Panc1 (cell line): ENCODE measurements around the gene UBASH3B. TPM values are rescaled to one million over a fixed set of nuclear protein-coding genes. Genes with fewer than 3 reads are reported as not detected.

Experiments
- ATAC-seq: fragments of 200-7000 bp; cut with Tn5 transposase; 2 replicates; pipeline ENCODE4 v1.9.1; 2020; ENCODE audit warnings: mild to moderate bottlenecking, moderate library complexity
- BruUV-seq: library from RNA; stranded (reverse); fragments of 400-500 nt; replicated peaks from 2 replicates; lab custom pipeline; 2021; lab: Mats Ljungman, UMichigan
- CTCF ChIA-PET: fragments of 300-600 bp; sonication (Branson Sonifier 250); formaldehyde crosslinking; loops from one replicate; lab custom pipeline; 2022; ENCODE audit warnings: antibody characterized with exemption; lab: Charles Lee
- POLR2A ChIA-PET: fragments of 300-600 bp; sonication (Branson Sonifier 250); formaldehyde crosslinking; loops from one replicate; lab custom pipeline; 2022; ENCODE audit warnings: antibody characterized with exemption; lab: Charles Lee
- DNase-seq: peaks from one replicate; pipeline ENCODE4 v3.0.0-alpha.2; 2010; ENCODE audit warnings: low read depth, low spot score
- H3K27ac ChIP-seq: 2 replicates; pipeline ENCODE4 v1.5.1; 2011; ENCODE audit warnings: mild to moderate bottlenecking, low read length, inconsistent platforms
- H3K27me3 ChIP-seq: fragments of 200-500 bp; sonication (Bioruptor generic); 2 replicates; pipeline ENCODE4 v1.6.0; 2014; ENCODE audit warnings: low read length, inconsistent platforms; ENCODE audit not compliant: control insufficient read depth, insufficient read depth
- H3K36me3 ChIP-seq: fragments of 200-500 bp; sonication (Bioruptor generic); 2 replicates; pipeline ENCODE4 v1.5.1; 2014; ENCODE audit warnings: inconsistent platforms, mild to moderate bottlenecking, low read length, moderate library complexity; ENCODE audit not compliant: control insufficient read depth, insufficient read depth
- H3K4me1 ChIP-seq: 2 replicates; pipeline ENCODE4 v1.5.1; 2011; ENCODE audit warnings: inconsistent platforms, mild to moderate bottlenecking, low read length, moderate library complexity; ENCODE audit not compliant: control insufficient read depth, insufficient read depth
- H3K4me3 ChIP-seq, 2 experiments: 2 replicates each; pipeline ENCODE4 v1.5.1; 2011 to 2012; ENCODE audit warnings: low read depth in 2 of 2, low read length in 2 of 2, mild to moderate bottlenecking in 2 of 2, inconsistent platforms in 1 of 2, moderate library complexity in 1 of 2
- H3K9me3 ChIP-seq: fragments of 200-500 bp; sonication (Bioruptor generic); 2 replicates; pipeline ENCODE4 v1.5.1; 2014; ENCODE audit warnings: low read depth, mild to moderate bottlenecking, inconsistent platforms, low read length, moderate library complexity; ENCODE audit not compliant: control insufficient read depth, insufficient read depth
- CTCF ChIP-seq: fragments of 450-650 bp; IDR thresholded peaks from 2 replicates; pipeline ENCODE4 v1.5.1; 2017; ENCODE audit warnings: mild to moderate bottlenecking
- POLR2AphosphoS5 ChIP-seq: IDR thresholded peaks from 2 replicates; pipeline ENCODE4 v1.6.1; 2012; ENCODE audit warnings: mild to moderate bottlenecking, low read depth, low read length, moderate library complexity
- SIN3A ChIP-seq: IDR thresholded peaks from 2 replicates; pipeline ENCODE4 v1.6.1; 2012; ENCODE audit warnings: low read depth, mild to moderate bottlenecking, low read length, moderate library complexity, borderline replicate concordance; ENCODE audit not compliant: insufficient read depth
- TCF7L2 ChIP-seq: IDR thresholded peaks from 2 replicates; pipeline ENCODE4 v1.6.1; 2011; ENCODE audit warnings: mild to moderate bottlenecking, low read depth, low read length, inconsistent platforms
- in situ Hi-C: cut with HindIII; loops from 2 replicates; pipeline ENCODE4 v1.10.0; 2016; ENCODE audit warnings: low sequenced_read_pairs, low pct_unique_long_range_greater_than_20kb
- intact Hi-C: fragments of 100-400 bp; cut with micrococcal nuclease; formaldehyde crosslinking; loops from one replicate; pipeline ENCODE4 v1.10.0; 2022; ENCODE audit not compliant: unreplicated experiment
- total RNA-seq: library from RNA; stranded (reverse); gene quantifications from one replicate; pipeline ENCODE4 v1.2.1, GENCODE V29; 2021; ENCODE audit not compliant: unreplicated experiment
- TF ChIP-seq, protein P1 (sequence below), 2 experiments: IDR thresholded peaks; 2 replicates each; pipeline ENCODE4 v1.6.1; 2011 to 2012; ENCODE audit warnings: low read depth in 2 of 2, control low read depth in 1 of 2, low read length in 1 of 2, mild to moderate bottlenecking in 1 of 2, moderate library complexity in 1 of 2; ENCODE audit not compliant: insufficient read depth in 1 of 2

Gene UBASH3B
- total RNA-seq, 1 experiment from 2014 or later, result 55.1 TPM

- in situ Hi-C loops, result no loop called here
- H3K27ac ChIP-seq, result no peak overlapping the region
Observed at GRCh38 chr11:122804796-122805195, 149.3 kb downstream of the UBASH3B start.

DNA sequence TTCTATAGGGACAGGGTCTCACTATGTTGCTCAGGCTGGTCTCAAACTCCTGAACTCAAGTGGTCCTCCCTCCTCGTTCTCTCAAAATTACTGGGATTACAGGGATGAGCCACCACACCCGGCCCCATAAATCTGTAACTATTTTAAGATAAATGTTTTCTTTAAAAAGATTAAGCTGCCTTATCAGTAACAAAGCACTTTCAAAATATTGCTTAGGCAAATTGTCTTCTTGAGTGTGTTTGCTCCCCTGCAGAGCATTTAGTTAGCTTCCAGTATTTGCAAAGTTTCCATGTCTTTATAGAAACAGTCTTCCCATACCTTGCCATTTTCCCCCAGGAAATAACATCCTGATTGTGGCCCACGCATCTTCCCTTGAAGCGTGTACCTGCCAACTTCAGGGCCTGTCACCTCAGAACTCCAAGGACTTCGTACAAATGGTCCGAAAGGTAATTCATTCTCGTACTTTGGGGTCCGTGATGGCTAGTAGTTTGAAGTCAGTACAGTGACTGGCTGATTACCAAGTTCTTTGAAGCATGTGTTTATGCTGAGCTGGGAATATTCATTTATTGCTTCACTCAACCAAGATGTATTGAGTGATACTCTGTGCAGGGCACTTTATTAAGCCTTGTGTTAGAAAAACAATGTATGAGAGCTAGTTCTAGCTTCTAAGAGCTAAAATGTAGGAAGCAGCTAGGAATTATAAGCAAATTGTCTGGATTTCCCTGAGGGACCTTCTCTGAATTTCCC is 152.4 kb downstream of the UBASH3B start:
- ATAC-seq, result no peak
- BruUV-seq, result no TSS peak
- H3K27ac ChIP-seq, result no peak overlapping the region

More at GRCh38 chr11:122804796-122805195, 149.3 kb downstream of the UBASH3B start:
- CTCF ChIA-PET, result interaction anchor here (0.6 to 1.0 kb wide), 2 partner anchors 49 to 1464 kb away, joined by 3 to 7 read pairs; no protein-coding TSS in a partner anchor
- no peaks in the 10 kb centered on the region; the same call in 1 of the 2 replicates for H3K4me1 ChIP-seq
- BruUV-seq, result no TSS peak
- POLR2A ChIA-PET, result no interaction called here
- intact Hi-C loops, result no loop called here
- ATAC-seq (no peak), DNase-seq (no peak)
- no peak overlapping the region for H3K4me3 ChIP-seq
- no peaks in the 10 kb centered on the region for H3K9me3 ChIP-seq
- no peaks in the 10 kb centered on the region for H3K27me3 ChIP-seq
- no peaks in the 10 kb centered on the region for H3K36me3 ChIP-seq
- no peak for TF ChIP-seq TCF7L2
- TF ChIP-seq SIN3A, result no peak
- TF ChIP-seq POLR2AphosphoS5, result no peak
- no peak for TF ChIP-seq CTCF
- TF ChIP-seq, protein P1, sequence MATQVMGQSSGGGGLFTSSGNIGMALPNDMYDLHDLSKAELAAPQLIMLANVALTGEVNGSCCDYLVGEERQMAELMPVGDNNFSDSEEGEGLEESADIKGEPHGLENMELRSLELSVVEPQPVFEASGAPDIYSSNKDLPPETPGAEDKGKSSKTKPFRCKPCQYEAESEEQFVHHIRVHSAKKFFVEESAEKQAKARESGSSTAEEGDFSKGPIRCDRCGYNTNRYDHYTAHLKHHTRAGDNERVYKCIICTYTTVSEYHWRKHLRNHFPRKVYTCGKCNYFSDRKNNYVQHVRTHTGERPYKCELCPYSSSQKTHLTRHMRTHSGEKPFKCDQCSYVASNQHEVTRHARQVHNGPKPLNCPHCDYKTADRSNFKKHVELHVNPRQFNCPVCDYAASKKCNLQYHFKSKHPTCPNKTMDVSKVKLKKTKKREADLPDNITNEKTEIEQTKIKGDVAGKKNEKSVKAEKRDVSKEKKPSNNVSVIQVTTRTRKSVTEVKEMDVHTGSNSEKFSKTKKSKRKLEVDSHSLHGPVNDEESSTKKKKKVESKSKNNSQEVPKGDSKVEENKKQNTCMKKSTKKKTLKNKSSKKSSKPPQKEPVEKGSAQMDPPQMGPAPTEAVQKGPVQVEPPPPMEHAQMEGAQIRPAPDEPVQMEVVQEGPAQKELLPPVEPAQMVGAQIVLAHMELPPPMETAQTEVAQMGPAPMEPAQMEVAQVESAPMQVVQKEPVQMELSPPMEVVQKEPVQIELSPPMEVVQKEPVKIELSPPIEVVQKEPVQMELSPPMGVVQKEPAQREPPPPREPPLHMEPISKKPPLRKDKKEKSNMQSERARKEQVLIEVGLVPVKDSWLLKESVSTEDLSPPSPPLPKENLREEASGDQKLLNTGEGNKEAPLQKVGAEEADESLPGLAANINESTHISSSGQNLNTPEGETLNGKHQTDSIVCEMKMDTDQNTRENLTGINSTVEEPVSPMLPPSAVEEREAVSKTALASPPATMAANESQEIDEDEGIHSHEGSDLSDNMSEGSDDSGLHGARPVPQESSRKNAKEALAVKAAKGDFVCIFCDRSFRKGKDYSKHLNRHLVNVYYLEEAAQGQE (IDR thresholded peaks at IDR 0.05; ENCODE audit: insufficient read depth in 1 of 2, low read depth in 2 of 2, low read length in 1 of 2), result no peak

More for the DNA sequence above, 152.4 kb downstream of the UBASH3B start:
- no peaks in the 10 kb centered on the region for H3K27me3 ChIP-seq
- in situ Hi-C loops, result no loop called here
- no peaks in the 10 kb centered on the region for H3K9me3 ChIP-seq
- no peak for DNase-seq
- no peak for TF ChIP-seq CTCF
- TF ChIP-seq SIN3A, result no peak
- no peak for TF ChIP-seq POLR2AphosphoS5
- no peak for TF ChIP-seq TCF7L2
- TF ChIP-seq, protein P1 (IDR thresholded peaks at IDR 0.05; ENCODE audit: insufficient read depth in 1 of 2, low read depth in 2 of 2, low read length in 1 of 2), result no peak
- H3K36me3 ChIP-seq, result no peaks in the 10 kb centered on the region
- POLR2A ChIA-PET, result interaction anchor here (0.6 kb wide), 1 partner anchor 533 kb away, joined by 8 read pairs; no protein-coding TSS in a partner anchor
- H3K4me3 ChIP-seq, result no peak overlapping the region
- CTCF ChIA-PET, result no interaction called here
- H3K4me1 ChIP-seq, result no peaks in the 10 kb centered on the region; the same call in 1 of the 2 replicates
- intact Hi-C loops, result no loop called here
